Body of pancreas (tissue), 4 donors: ENCODE data around the gene IGSF6. TPM values are rescaled to one million over a fixed set of nuclear protein-coding genes. Genes with fewer than 3 reads are reported as not detected.

Source experiments
- ATAC-seq: fragments of 150-250 bp; one replicate; pipeline ENCODE4 v1.9.1; 2016
- DNase-seq, 4 donors: peaks; one replicate each; pipeline ENCODE4 v3.0.0-alpha.2; 2019
- H3K27ac ChIP-seq, 4 donors: fragments of 200-600 bp; sonication (generic); 1 replicate in 3 of 4; 2 replicates in 1 of 4; pipeline versions ENCODE4 v1.5.1 to v1.6.1; 2016 to 2019; ENCODE audit warnings: mild to moderate bottlenecking in 1 of 4, mixed read lengths in 1 of 4, moderate library complexity in 1 of 4
- H3K27me3 ChIP-seq, 2 donors: fragments of 200-600 bp; sonication (generic); one replicate each; pipeline ENCODE4 v1.6.0; 2016; ENCODE audit warnings: mild to moderate bottlenecking in 1 of 2
- H3K36me3 ChIP-seq, 2 donors: fragments of 200-600 bp; sonication (generic); replicated peaks in 1 of 2; 2 replicates each; pipeline ENCODE4 v1.5.1; 2016; ENCODE audit warnings: low read depth in 2 of 2; ENCODE audit not compliant: insufficient read depth in 1 of 2
- H3K4me1 ChIP-seq: fragments of 200-600 bp; sonication (generic); one replicate; pipeline ENCODE4 v1.6.0; 2016
- H3K4me3 ChIP-seq, 2 donors: fragments of 200-600 bp; sonication (generic); 1 replicate in 1 of 2; 2 replicates in 1 of 2; pipeline ENCODE4 v1.5.1; 2016 to 2019
- H3K9me3 ChIP-seq, 3 donors: fragments of 200-600 bp; sonication (generic); 1 replicate in 2 of 3; 2 replicates in 1 of 3; pipeline ENCODE4 v1.5.1; 2016
- CTCF ChIP-seq, 7 experiments: fragments of 450-650 bp in 4 of 7; fragments of 200-600 bp in 3 of 7; sonication (generic) in 3 of 7; IDR thresholded peaks; one replicate each; pipeline ENCODE4 v1.5.1; 2016 to 2019; ENCODE audit warnings: antibody characterized with exemption in 7 of 7
- POLR2A ChIP-seq, 3 donors: fragments of 450-650 bp; IDR thresholded peaks; one replicate each; pipeline ENCODE4 v1.6.1; 2016; ENCODE audit warnings: antibody characterized with exemption in 3 of 3, mild to moderate bottlenecking in 2 of 3
- WGBS, 2 donors: methylation state at CpG; one replicate each; pipeline ENCODE4 v1.1.5; 2017; 5-methylcytosine and 5-hydroxymethylcytosine counted together
- intact Hi-C: fragments of 100-400 bp; cut with DNase I; formaldehyde crosslinking; loops from one replicate; pipeline ENCODE4 v1.15.1; 2023
- total RNA-seq, 2 donors: library from RNA; depleted of rRNA; stranded (reverse); fragments of >200 nt; gene quantifications; one replicate each; pipeline ENCODE4 v1.1.0, GENCODE V29; 2016

The IGSF6 gene
- total RNA-seq, 2 donors from 2014 or later: 1.3 TPM; not detected in 1

GRCh38 chr16:21673469-21673868 lies 21.1 kb upstream of the IGSF6 start:
- intact Hi-C loops: no loop called here
- Histone ChIP-seq H3K27me3 (no peaks in the 10 kb centered on the region), H3K9me3 (peaks cover 0 to 6% (median 0%) of the 10 kb centered on the region in 3 donors), H3K4me1 (no peaks in the 10 kb centered on the region), H3K4me3 (no peak overlapping the region), H3K27ac (no peak overlapping the region), H3K36me3 (no peaks in the 10 kb centered on the region)
- ATAC-seq (no peak), DNase-seq (no peak)
- TF ChIP-seq CTCF (IDR thresholded peaks at IDR 0.05) (no peak), POLR2A (IDR thresholded peaks at IDR 0.05) (no peak)
- 65 to 74% methylated on average over 3 of the region's 3 CpGs for WGBS, 2 donors

- Histone ChIP-seq H3K9me3 (no peaks in the 10 kb centered on the region), H3K4me1 (peaks cover 8% of the 10 kb centered on the region), H3K27ac (no peak overlapping the region), H3K36me3 (no peaks in the 10 kb centered on the region), H3K4me3 (no peak overlapping the region), H3K27me3 (no peaks in the 10 kb centered on the region)
- intact Hi-C loops: no loop called here
- no peak for DNase-seq
- TF ChIP-seq POLR2A (IDR thresholded peaks at IDR 0.05) (no peak), CTCF (IDR thresholded peaks at IDR 0.05) (no peak)
- 80 to 90% methylated on average over 3 of the region's 3 CpGs for WGBS, 2 donors
- ATAC-seq: no peak
Observed at GRCh38 chr16:21667575-21667974, 15.2 kb upstream of the IGSF6 start.

- Histone ChIP-seq H3K9me3 (no peaks in the 10 kb centered on the region), H3K4me1 (peaks cover 8% of the 10 kb centered on the region), H3K27ac (no peak overlapping the region), H3K36me3 (no peaks in the 10 kb centered on the region), H3K27me3 (no peaks in the 10 kb centered on the region), H3K4me3 (no peak overlapping the region)
- no peak for TF ChIP-seq POLR2A (IDR thresholded peaks at IDR 0.05)
- no peak for TF ChIP-seq CTCF (IDR thresholded peaks at IDR 0.05)
- DNase-seq (no peak), ATAC-seq (no peak)
- 54 to 76% methylated on average over 3 of the region's 3 CpGs for WGBS, 2 donors
- intact Hi-C loops: no loop called here
Observed at GRCh38 chr16:21666772-21667171, 14.4 kb upstream of the IGSF6 start.

GRCh38 chr16:21664801-21665492 lies 12.5 kb upstream of the IGSF6 start:
- ATAC-seq: no peak
- intact Hi-C loops: no loop called here

More at GRCh38 chr16:21664801-21665492, 12.5 kb upstream of the IGSF6 start:
- peaks cover 8% of the 10 kb centered on the region for H3K4me1 ChIP-seq
- no peaks in the 10 kb centered on the region for H3K9me3 ChIP-seq
- TF ChIP-seq POLR2A (IDR thresholded peaks at IDR 0.05) (no peak), CTCF (IDR thresholded peaks at IDR 0.05) (no peak)
- no peak overlapping the region for H3K4me3 ChIP-seq
- WGBS, 2 donors: 87 to 95% methylated on average over 10 of the region's 10 CpGs
- H3K27me3 ChIP-seq: no peaks in the 10 kb centered on the region
- no peak overlapping the region for H3K27ac ChIP-seq
- H3K36me3 ChIP-seq: no peaks in the 10 kb centered on the region
- DNase-seq: no peak
